ENCODE measurements around the gene LIPA.
A peak's percentile ranks its signal among the peaks of the same experiment; 100 is the strongest.

LIPA gene

GRCh38 chr10:89238956-89239644 lies 12.5 kb downstream of the LIPA start:
- no peak for DNase-seq

- no peak for DNase-seq
Measured at GRCh38 chr10:89237849-89238248, 13.7 kb downstream of the LIPA start.

DNA sequence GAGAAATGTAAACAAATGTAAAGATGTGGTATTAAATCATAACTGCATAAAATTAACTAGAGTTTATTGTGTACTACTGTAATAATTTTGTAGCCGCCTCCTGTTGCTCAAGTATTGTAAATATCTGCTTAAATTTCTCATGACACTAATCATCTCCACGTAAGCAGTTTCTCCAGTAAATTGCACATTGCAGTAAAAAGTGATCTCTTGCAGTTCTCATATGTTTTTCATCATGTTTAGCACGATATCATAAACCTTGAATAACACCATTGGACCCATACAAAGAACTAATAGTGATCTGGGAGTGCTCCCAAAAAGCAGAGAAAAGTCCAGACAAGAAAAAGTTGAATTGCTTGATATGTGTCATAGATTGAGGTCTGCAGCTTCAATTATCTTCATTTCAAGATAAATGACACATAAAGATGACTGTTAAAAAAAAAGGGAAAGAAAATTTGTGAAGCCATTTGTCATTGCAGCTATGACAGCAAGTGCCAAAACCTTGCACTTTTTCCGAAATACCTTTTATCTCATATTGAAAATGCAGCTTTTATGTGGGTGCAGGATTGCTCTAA lies 15.3 kb downstream of the LIPA start:
- DNase-seq: no peak

DNA sequence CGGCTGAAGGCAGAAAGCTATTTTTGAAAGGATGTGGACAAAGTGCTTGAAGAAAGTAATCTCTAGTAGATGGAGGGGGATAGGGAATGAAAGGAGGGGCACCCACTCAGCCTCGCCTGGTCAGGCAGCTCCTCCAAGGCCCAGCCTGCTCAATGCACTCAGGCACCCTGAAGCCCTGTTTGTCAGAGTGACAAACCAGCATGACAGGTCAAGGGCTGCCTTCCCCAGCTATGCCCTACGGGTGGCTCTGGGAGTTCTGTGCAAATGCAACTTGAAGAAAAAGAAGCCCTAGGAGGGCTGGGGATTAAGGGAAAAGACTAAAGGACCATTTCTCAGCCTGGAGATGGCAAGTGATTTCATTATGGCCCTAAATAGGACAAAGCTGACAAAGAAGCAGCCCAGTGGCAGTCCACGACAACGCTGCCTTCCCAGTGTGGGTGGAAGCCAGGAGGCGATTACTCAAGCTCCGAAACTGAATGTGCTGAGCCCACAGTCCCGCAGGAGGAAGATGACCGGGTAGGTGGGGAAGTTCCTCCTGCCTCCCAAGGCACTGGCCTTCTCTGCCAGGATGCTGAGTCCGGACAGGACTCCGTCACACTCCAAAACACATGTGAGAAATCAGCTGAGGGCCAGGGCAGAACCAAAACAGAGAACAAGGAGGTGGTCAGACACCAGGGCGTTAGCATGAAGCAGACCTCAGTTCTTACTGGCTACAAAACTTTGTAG lies 16.3 kb downstream of the LIPA start:
- DNase-seq: no peak

DNA sequence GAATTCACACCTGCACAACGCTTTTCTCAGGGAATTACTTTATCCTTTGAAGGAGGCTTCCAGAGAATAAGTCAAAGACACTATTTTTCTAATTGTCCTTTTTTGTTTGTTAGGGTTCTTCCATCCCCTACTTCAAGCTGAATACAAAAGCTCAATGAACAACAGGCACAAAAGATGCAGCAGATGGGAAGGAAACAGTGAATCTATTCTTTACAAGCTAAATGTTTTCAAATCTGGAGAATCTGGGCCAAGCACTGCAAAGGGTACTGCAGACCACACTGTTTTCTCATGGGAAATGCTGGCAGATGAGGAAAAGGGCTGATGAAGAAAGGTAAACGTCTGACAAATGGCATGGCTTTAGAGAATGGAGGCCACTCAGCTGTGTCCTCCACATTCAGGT lies 18.5 kb downstream of the LIPA start:
- DNase-seq: no peak

- DNase-seq: no peak
Measured at GRCh38 chr10:89228962-89229361, 22.6 kb downstream of the LIPA start.

GRCh38 chr10:89228146-89228545 lies 23.4 kb downstream of the LIPA start:
- no peak for DNase-seq

- DNase-seq: no peak
Measured at GRCh38 chr10:89226891-89227290, 24.7 kb downstream of the LIPA start.

GRCh38 chr10:89224739-89225443 lies 26.7 kb downstream of the LIPA start:
- peak in 2 of 3 experiments; percentile 18 to 51 for DNase-seq

- no peak for DNase-seq
Measured at GRCh38 chr10:89221919-89222318, 29.7 kb downstream of the LIPA start.

DNA sequence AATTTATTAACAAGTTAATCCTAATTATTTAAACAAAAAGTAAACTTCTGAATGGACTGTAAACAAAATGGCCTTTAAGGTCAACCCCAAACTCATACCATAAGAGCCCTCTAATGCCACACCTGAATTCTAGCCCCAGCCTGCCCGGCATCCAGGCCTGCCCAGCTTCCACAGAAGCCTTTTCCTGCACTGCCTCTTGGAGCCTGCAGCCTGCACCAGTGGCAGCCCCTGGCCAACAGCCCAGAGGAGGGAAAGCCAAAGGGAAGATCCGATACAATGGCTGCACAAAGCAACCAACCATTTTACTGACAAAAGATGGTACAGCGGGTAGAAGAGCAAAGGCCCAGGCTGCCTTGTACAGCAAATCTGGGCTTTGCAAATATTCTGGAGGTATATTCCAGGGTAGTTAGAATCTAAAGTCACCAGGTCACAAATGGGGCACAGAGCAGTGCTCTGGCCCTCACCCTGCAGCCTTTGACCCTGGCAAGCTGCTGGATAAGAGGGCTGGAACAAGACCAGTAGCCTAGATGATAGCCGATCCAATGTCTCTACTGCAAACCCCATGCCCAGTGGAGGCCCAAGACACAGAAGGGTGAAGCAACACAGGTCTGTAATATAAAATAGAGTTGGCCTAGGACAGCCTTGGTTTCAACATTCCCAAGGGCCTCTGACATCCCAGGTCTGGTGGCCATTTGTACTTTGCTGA lies 31.9 kb downstream of the LIPA start:
- DNase-seq: no peak

GRCh38 chr10:89217057-89217990 lies 34.3 kb downstream of the LIPA start:
- DNase-seq: peak; percentile 40 to 74 (median 41)

DNA sequence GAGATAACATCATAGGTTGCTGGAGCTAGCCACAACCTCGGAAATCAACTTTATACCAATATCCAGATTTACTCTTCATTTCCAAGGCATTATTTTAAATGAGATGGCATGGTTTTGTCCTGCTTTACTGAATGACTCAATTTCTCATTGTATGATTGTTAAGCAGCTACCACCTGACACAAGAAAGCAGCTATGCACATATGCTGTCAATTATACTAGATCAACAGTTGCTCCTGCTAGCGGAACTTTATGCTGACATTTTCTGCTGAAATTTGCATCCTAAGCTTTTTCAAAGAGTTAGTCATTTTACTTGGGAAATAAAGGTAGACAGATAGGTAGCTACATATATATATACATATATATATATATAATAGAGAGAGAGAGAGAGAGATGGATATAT lies 35.5 kb downstream of the LIPA start:
- no peak for DNase-seq

DNA sequence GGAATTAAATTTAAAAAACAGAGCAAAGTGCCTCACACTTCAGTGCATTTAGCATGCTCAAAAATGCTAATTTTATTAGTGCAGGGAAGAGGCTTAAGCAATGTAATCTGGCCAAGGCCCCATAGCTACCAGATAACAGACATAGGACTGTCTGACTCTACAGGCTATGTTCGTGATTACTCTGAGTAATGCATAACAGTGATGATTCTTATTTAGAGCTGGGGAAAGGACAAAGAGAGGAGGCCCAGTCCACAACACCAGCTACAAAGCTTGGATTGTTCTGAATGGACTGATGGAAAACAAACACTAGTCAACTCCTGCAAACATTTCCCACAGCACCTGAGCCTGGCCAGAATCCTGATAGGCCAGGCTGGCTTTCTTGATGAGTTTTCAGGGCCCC lies 36.1 kb downstream of the LIPA start:
- DNase-seq: no peak

- DNase-seq: no peak
Measured at GRCh38 chr10:89214566-89215165, 36.9 kb downstream of the LIPA start.

DNA sequence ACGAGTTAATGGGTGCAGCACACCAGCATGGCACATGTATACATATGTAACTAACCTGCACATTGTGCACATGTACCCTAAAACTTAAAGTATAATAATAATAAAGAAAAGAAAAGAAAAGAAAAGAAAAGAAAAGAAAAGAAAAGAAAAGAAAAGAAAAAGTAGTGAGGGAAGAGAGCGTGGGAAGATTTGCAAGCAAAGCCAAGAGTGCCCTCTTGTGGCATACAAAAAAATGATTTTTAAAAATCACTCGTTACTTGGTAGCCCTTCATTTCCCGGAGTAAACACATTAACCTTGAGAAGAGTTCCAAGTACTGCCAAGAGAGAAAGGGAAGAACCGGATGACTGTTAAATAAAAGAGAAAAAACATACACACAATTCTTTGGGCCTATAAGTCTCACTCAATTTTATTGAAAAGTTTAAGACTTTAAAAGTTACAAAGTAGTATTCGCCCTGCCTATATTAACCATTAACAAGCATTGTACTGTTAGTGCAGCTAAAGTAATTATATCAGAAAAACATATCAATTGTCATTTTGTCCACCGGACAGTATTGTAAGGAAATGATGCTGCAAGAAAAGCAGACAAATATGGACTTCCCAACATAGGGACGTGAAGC lies 38.3 kb downstream of the LIPA start:
- DNase-seq: peak in 2 of 3 experiments; percentile 1 to 36

DNA sequence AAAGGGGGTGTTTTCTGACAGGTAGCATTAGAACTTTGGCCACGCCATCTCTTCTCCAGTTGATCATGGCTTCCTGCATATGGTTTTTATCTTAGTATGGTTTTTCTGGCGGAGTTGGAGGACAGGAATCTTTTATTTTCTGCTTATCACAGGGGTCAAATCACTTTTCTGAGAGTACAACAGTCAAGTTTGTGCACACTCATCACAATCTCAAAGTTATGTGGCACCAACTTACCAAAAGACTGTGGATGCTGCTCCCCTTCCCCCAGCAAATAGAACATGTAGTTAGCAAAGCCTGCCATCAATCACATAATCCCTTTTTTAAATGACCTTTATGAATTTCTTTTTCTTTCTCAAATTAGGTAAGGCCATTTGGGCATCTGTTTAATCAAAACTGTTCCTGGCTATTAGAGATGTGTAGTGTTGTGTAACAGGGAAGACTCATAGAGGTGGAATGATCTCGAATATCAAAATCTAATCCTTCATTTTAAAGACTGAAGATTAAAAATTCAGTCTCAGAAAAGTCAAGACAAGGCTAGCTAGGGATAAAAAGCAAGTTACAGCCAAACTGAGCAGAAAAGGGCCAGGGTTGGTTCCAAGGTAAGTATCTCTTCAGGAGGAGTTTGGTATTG lies 40.7 kb downstream of the LIPA start:
- DNase-seq: no peak

GRCh38 chr10:89209718-89210117 lies 41.9 kb downstream of the LIPA start:
- DNase-seq: no peak

- DNase-seq: peak in 2 of 3 experiments; percentile 55 to 60
Measured at GRCh38 chr10:89207801-89208551, 43.6 kb downstream of the LIPA start.
